ENCODE data around the gene CHN2.
A peak's percentile ranks its signal among the peaks of the same experiment; 100 is the strongest.
"Not testable (repeated sequence)": the region's sequence is repeated elsewhere in the genome, so short reads cannot be mapped to it uniquely, and the experiment has no call there.

CHN2 gene

GRCh38 chr7:29262191-29262917 lies 67.8 kb downstream of the CHN2 start:
- Histone ChIP-seq H3K4me1 (ENCODE audit: control extremely low read depth in 1 of 4, control insufficient read depth in 4 of 4, insufficient read depth in 4 of 4, low read length in 3 of 4) (peaks cover 0 to 10% (median 4%) of the 10 kb centered on the region in 4 experiments), H3K27me3 (replicated peaks in 2 of 5; ENCODE audit: control insufficient read depth in 4 of 5, insufficient read depth in 5 of 5, low read length in 4 of 5) (no peaks in the 10 kb centered on the region), H3K9me3 (ENCODE audit: control extremely low read depth in 1 of 5, control insufficient read depth in 4 of 5, insufficient read depth in 2 of 5, low read depth in 1 of 5, low read length in 4 of 5) (no peaks in the 10 kb centered on the region), H3K27ac (ENCODE audit: insufficient read depth in 1 of 2, low read depth in 1 of 2, low read length in 2 of 2, poor library complexity in 1 of 2, severe bottlenecking in 2 of 2) (no peak overlapping the region), H3K4me3 (ENCODE audit: control insufficient read depth in 1 of 7, extremely low read depth in 1 of 7, insufficient read depth in 4 of 7, low read depth in 2 of 7, low read length in 6 of 7) (no peak overlapping the region), H3K36me3 (ENCODE audit: control insufficient read depth in 4 of 4, insufficient read depth in 4 of 4, low read length in 3 of 4) (no peaks in the 10 kb centered on the region)
- POLR2A ChIA-PET, result no interaction called here
- WGBS (ENCODE audit: insufficient coverage), result no CpG with 5 or more reads among the region's 2 CpGs
- no peak for DNase-seq
- CTCF ChIA-PET, result interaction anchor here (1.9 kb wide), 1 partner anchor 12 kb away, joined by 8 read pairs; no protein-coding TSS in a partner anchor

DNA sequence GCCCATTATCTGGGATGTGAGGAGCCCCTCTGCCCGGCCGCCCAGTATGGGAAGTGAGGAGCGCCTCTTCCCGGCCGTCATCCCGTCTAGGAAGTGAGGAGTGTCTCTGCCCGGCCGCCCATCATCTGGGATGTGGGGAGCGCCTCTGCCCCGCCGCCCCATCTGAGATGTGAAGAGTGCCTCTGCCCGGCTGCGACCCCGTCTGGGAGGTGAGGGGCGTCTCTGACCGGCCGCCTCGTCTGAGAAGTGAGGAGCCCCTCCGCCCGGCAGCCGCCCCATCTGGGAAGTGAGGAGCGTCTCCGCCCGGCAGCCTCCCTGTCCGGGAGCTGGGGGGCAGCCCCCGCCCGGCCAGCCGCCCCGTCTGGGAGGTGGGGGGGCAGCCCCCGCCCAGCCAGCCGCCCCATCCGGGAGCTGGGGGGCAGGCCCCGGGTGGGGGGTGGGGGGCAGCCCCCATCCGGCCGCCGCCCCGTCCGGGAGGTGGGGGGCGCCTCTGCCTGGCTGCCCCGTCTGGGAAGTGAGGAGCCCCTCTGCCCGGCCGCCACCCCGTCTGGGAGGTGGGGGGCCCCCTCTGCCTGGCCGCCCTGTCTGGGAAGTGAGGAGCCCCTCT lies 69.1 kb downstream of the CHN2 start:
- H3K36me3 ChIP-seq (ENCODE audit: control insufficient read depth in 4 of 4, insufficient read depth in 4 of 4, low read length in 3 of 4); H3K27ac ChIP-seq (ENCODE audit: insufficient read depth in 1 of 2, low read depth in 1 of 2, low read length in 2 of 2, poor library complexity in 1 of 2, severe bottlenecking in 2 of 2); H3K27me3 ChIP-seq (replicated peaks in 2 of 5; ENCODE audit: control insufficient read depth in 4 of 5, insufficient read depth in 5 of 5, low read length in 4 of 5); DNase-seq; H3K4me3 ChIP-seq (ENCODE audit: control insufficient read depth in 1 of 7, extremely low read depth in 1 of 7, insufficient read depth in 4 of 7, low read depth in 2 of 7, low read length in 6 of 7); CTCF ChIA-PET; POLR2A ChIA-PET; H3K9me3 ChIP-seq (ENCODE audit: control extremely low read depth in 1 of 5, control insufficient read depth in 4 of 5, insufficient read depth in 2 of 5, low read depth in 1 of 5, low read length in 4 of 5): not testable (repeated sequence)
- peaks cover 0 to 11% (median 5%) of the 10 kb centered on the region in 4 experiments for H3K4me1 ChIP-seq (ENCODE audit: control extremely low read depth in 1 of 4, control insufficient read depth in 4 of 4, insufficient read depth in 4 of 4, low read length in 3 of 4)
- WGBS (ENCODE audit: insufficient coverage), result 97% methylated on average over 17 of the region's 44 CpGs

DNA sequence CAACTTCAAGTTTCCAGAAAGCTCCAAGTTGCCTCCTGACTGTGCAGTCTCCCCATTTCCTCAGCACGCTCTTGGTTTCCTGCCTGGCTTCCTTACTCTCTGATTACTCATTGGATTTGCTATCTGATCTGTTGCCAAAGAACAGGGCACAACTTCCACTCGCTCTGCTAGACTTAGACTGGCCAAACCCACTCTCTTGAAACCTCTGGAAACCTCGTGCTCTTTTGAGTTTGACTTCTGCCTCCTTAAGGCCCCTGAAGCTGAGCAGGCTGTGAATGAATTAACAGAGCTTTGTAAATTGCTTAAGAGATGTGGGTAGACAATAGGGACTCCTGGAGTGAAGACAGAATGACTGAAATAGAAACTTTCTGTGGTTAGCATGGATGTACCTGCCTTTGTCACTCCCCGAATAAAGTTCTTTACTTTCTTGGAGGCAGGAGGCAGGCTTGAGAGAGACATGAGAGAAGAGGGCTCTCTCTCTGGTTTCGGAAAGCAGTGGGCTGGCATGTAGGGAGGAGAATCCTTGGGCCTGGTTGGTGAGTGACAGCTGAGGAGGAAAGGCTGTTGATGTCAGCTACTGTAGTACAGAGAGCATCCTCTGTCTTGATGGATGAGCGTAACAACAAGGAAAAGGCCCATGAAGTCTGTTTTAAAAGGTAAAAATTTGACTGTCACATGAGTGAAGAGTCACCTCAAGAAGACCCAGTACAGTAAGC lies 70.8 kb downstream of the CHN2 start:
- CTCF ChIA-PET, result interaction anchor here (1.4 to 1.7 kb wide), 2 partner anchors 8 to 18 kb away, joined by 3 read pairs; no protein-coding TSS in a partner anchor
- Histone ChIP-seq H3K4me3 (ENCODE audit: control insufficient read depth in 1 of 7, extremely low read depth in 1 of 7, insufficient read depth in 4 of 7, low read depth in 2 of 7, low read length in 6 of 7) (no peak overlapping the region), H3K9me3 (ENCODE audit: control extremely low read depth in 1 of 5, control insufficient read depth in 4 of 5, insufficient read depth in 2 of 5, low read depth in 1 of 5, low read length in 4 of 5) (no peaks in the 10 kb centered on the region), H3K27ac (ENCODE audit: insufficient read depth in 1 of 2, low read depth in 1 of 2, low read length in 2 of 2, poor library complexity in 1 of 2, severe bottlenecking in 2 of 2) (no peak overlapping the region), H3K27me3 (replicated peaks in 2 of 5; ENCODE audit: control insufficient read depth in 4 of 5, insufficient read depth in 5 of 5, low read length in 4 of 5) (no peaks in the 10 kb centered on the region), H3K36me3 (ENCODE audit: control insufficient read depth in 4 of 4, insufficient read depth in 4 of 4, low read length in 3 of 4) (no peaks in the 10 kb centered on the region), H3K4me1 (ENCODE audit: control extremely low read depth in 1 of 4, control insufficient read depth in 4 of 4, insufficient read depth in 4 of 4, low read length in 3 of 4) (peaks cover 0 to 11% (median 5%) of the 10 kb centered on the region in 4 experiments)
- DNase-seq, result peak in 2 of 3 donors; percentile 61 to 67
- 50% methylated on average over 4 of the region's 6 CpGs for WGBS (ENCODE audit: insufficient coverage)
- POLR2A ChIA-PET, result no interaction called here

- DNase-seq, result no peak
- no peak overlapping the region for H3K4me3 ChIP-seq (ENCODE audit: control insufficient read depth in 1 of 7, extremely low read depth in 1 of 7, insufficient read depth in 4 of 7, low read depth in 2 of 7, low read length in 6 of 7)
- H3K9me3 ChIP-seq (ENCODE audit: control extremely low read depth in 1 of 5, control insufficient read depth in 4 of 5, insufficient read depth in 2 of 5, low read depth in 1 of 5, low read length in 4 of 5), result no peaks in the 10 kb centered on the region
- WGBS (ENCODE audit: insufficient coverage), result 89% methylated on average over 1 of the region's 1 CpG
- no peaks in the 10 kb centered on the region for H3K36me3 ChIP-seq (ENCODE audit: control insufficient read depth in 4 of 4, insufficient read depth in 4 of 4, low read length in 3 of 4)
- H3K27me3 ChIP-seq (replicated peaks in 2 of 5; ENCODE audit: control insufficient read depth in 4 of 5, insufficient read depth in 5 of 5, low read length in 4 of 5), result no peaks in the 10 kb centered on the region
- H3K4me1 ChIP-seq (ENCODE audit: control extremely low read depth in 1 of 4, control insufficient read depth in 4 of 4, insufficient read depth in 4 of 4, low read length in 3 of 4), result peaks cover 13 to 37% (median 23%) of the 10 kb centered on the region in 4 experiments
- no peak overlapping the region for H3K27ac ChIP-seq (ENCODE audit: insufficient read depth in 1 of 2, low read depth in 1 of 2, low read length in 2 of 2, poor library complexity in 1 of 2, severe bottlenecking in 2 of 2)
- CTCF ChIA-PET, result interaction anchor here (0.5 to 1.4 kb wide), 3 partner anchors 10 to 23 kb away, joined by 3 to 5 read pairs (median 4); no protein-coding TSS in a partner anchor
- POLR2A ChIA-PET, result interaction anchor here (0.6 kb wide), 1 partner anchor 15 kb away, joined by 3 read pairs; no protein-coding TSS in a partner anchor
Observed at GRCh38 chr7:29269935-29270334, 75.4 kb downstream of the CHN2 start.

DNA sequence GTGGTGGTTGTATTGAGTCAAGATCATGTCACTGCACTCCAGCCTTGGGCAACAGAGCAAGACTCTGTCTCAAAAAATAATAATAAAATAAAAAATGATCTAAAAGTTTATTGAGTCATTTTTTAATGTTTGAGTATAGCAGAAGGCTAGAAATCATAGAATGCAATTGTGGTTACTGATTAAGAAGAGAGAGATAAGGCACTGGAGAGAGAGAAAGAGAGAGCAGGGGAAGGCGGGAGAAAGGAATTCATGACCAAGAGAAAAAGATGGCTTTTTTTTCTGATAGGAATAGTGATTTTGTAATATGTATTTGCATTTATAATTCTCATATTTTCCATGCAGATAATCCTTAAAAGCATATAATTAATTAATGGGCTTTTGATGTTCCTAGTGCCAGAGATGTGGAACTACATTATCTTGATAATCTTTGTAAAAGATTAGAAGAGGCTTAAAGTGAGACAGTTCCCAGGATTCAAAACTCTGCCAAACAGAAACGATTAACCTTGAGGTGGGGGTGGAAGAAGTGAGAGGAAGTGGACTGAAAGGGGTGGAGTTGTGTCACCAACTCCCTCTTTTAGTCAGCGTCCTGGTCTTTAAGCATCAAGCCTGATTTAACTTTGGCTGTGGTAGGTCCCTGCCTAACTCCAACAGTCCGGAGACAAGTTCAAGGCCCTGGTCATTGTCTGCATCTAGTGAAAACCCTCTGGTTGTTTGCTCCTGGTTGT lies 76.2 kb downstream of the CHN2 start:
- no peaks in the 10 kb centered on the region for H3K36me3 ChIP-seq (ENCODE audit: control insufficient read depth in 4 of 4, insufficient read depth in 4 of 4, low read length in 3 of 4)
- POLR2A ChIA-PET, result interaction anchor here (0.6 kb wide), 1 partner anchor 14 kb away, joined by 3 read pairs; no protein-coding TSS in a partner anchor
- peak in 2 of 3 donors; percentile 50 to 56 for DNase-seq
- WGBS (ENCODE audit: insufficient coverage), result 0% methylated on average over 1 of the region's 4 CpGs
- no peaks in the 10 kb centered on the region for H3K9me3 ChIP-seq (ENCODE audit: control extremely low read depth in 1 of 5, control insufficient read depth in 4 of 5, insufficient read depth in 2 of 5, low read depth in 1 of 5, low read length in 4 of 5)
- H3K27ac ChIP-seq (ENCODE audit: insufficient read depth in 1 of 2, low read depth in 1 of 2, low read length in 2 of 2, poor library complexity in 1 of 2, severe bottlenecking in 2 of 2), result no peak overlapping the region
- CTCF ChIA-PET, result interaction anchor here (1.2 to 1.4 kb wide), 2 partner anchors 11 to 12 kb away, joined by 3 to 5 read pairs; no protein-coding TSS in a partner anchor
- no peaks in the 10 kb centered on the region for H3K27me3 ChIP-seq (replicated peaks in 2 of 5; ENCODE audit: control insufficient read depth in 4 of 5, insufficient read depth in 5 of 5, low read length in 4 of 5)
- H3K4me3 ChIP-seq (ENCODE audit: control insufficient read depth in 1 of 7, extremely low read depth in 1 of 7, insufficient read depth in 4 of 7, low read depth in 2 of 7, low read length in 6 of 7), result peak overlapping the region in 1 of 7 experiments; percentile 8
- peaks cover 13 to 30% (median 20%) of the 10 kb centered on the region in 4 experiments for H3K4me1 ChIP-seq (ENCODE audit: control extremely low read depth in 1 of 4, control insufficient read depth in 4 of 4, insufficient read depth in 4 of 4, low read length in 3 of 4)

DNA sequence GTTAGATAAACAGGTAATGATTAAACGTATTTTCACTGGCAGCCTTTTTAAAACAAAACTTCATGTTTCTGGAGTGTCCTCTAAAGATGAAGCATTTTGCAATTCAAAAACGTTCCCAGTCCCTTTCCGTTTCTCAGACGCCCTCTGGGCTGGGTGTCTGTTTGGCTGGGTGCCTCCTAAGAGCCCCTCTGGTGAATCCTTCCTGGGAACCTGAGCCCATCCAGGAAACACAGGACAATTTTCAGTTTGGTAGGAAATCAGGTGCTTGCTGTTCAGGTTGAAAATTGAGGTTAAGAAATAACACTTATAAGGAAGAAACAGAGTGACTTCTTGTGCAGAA lies 76.7 kb downstream of the CHN2 start:
- Histone ChIP-seq H3K27ac (ENCODE audit: insufficient read depth in 1 of 2, low read depth in 1 of 2, low read length in 2 of 2, poor library complexity in 1 of 2, severe bottlenecking in 2 of 2) (no peak overlapping the region), H3K36me3 (ENCODE audit: control insufficient read depth in 4 of 4, insufficient read depth in 4 of 4, low read length in 3 of 4) (no peaks in the 10 kb centered on the region), H3K9me3 (ENCODE audit: control extremely low read depth in 1 of 5, control insufficient read depth in 4 of 5, insufficient read depth in 2 of 5, low read depth in 1 of 5, low read length in 4 of 5) (no peaks in the 10 kb centered on the region), H3K4me3 (ENCODE audit: control insufficient read depth in 1 of 7, extremely low read depth in 1 of 7, insufficient read depth in 4 of 7, low read depth in 2 of 7, low read length in 6 of 7) (no peak overlapping the region), H3K4me1 (ENCODE audit: control extremely low read depth in 1 of 4, control insufficient read depth in 4 of 4, insufficient read depth in 4 of 4, low read length in 3 of 4) (peaks cover 15 to 30% (median 22%) of the 10 kb centered on the region in 4 experiments), H3K27me3 (replicated peaks in 2 of 5; ENCODE audit: control insufficient read depth in 4 of 5, insufficient read depth in 5 of 5, low read length in 4 of 5) (no peaks in the 10 kb centered on the region)
- ChIA-PET CTCF (interaction anchor here (0.8 kb wide), 1 partner anchor 37 kb away, joined by 4 read pairs; no protein-coding TSS in a partner anchor), POLR2A (no interaction called here)
- 78% methylated on average over 4 of the region's 4 CpGs for WGBS (ENCODE audit: insufficient coverage)
- no peak for DNase-seq

Data from common myeloid progenitor, CD34-positive (primary cell).